H1 (cell line): ENCODE measurements around the gene CAPN15. TPM values are rescaled to one million over a fixed set of nuclear protein-coding genes. Genes with fewer than 3 reads are reported as not detected.

Experiments used
- CEBPB ChIP-seq: IDR thresholded peaks from 2 replicates; pipeline ENCODE4 v1.6.1; 2012; ENCODE audit warnings: low read depth, low read length
- CHD1 ChIP-seq: IDR thresholded peaks from 2 replicates; pipeline ENCODE4 v1.6.1; 2012; ENCODE audit warnings: low read depth, low read length, improper control_type of control experiment
- E2F6 ChIP-seq: IDR thresholded peaks from 2 replicates; pipeline ENCODE4 v1.6.1; 2012; ENCODE audit warnings: inconsistent platforms
- SIN3A ChIP-seq, 2 experiments: IDR thresholded peaks in 1 of 2; conservative IDR thresholded peaks in 1 of 2; 2 replicates each; pipeline ENCODE4 v1.6.1; 2011 to 2012; ENCODE audit warnings: low read length in 2 of 2, improper control_type of control experiment in 1 of 2, low read depth in 1 of 2, mild to moderate bottlenecking in 1 of 2
- TCF12 ChIP-seq: IDR thresholded peaks from 2 replicates; pipeline ENCODE4 v1.6.1; 2011; ENCODE audit warnings: low read depth, mild to moderate bottlenecking, low read length
- polyA plus RNA-seq, 7 experiments: library from polyadenylated mRNA; depleted of rRNA in 3 of 7; stranded (reverse) in 5 of 7; unstranded in 2 of 7; fragments of >200 nt in 5 of 7; fragments of 200-250 nt in 2 of 7; gene quantifications; 1 replicate in 5 of 7; 2 replicates in 1 of 7; 4 replicates in 1 of 7; pipeline versions ENCODE4 v1.2.1 to v1.2.3, GENCODE V29; 2011 to 2013; ENCODE audit warnings: missing spikeins in 2 of 7, mixed read lengths in 2 of 7
- total RNA-seq: library from RNA; stranded (reverse); fragmentation: NEBNext Ultra II Directional; extraction: Animal tissue kit (Norgen Biotek cat#: 25700); gene quantifications from 2 replicates; pipeline ENCODE4 v1.2.1, GENCODE V29; 2021
- TF ChIP-seq, protein P1 (sequence below): fragments of 300-600 bp; sonication (generic); IDR thresholded peaks from 2 replicates; pipeline ENCODE4 v1.7.1; 2012; ENCODE audit warnings: low read length, moderate library complexity, mild to moderate bottlenecking, inconsistent platforms; ENCODE audit not compliant: insufficient replicate concordance
- TF ChIP-seq, protein P2 (sequence below): IDR thresholded peaks from 2 replicates; pipeline ENCODE4 v1.6.1; 2011; ENCODE audit warnings: low read length, improper control_type of control experiment

CAPN15 gene
- total and polyA plus RNA-seq, 2 of the 8 experiments (the other 6 are each of a cell fraction or from before 2014, with no cell fraction given): 38.9 to 76.9 TPM

DNA sequence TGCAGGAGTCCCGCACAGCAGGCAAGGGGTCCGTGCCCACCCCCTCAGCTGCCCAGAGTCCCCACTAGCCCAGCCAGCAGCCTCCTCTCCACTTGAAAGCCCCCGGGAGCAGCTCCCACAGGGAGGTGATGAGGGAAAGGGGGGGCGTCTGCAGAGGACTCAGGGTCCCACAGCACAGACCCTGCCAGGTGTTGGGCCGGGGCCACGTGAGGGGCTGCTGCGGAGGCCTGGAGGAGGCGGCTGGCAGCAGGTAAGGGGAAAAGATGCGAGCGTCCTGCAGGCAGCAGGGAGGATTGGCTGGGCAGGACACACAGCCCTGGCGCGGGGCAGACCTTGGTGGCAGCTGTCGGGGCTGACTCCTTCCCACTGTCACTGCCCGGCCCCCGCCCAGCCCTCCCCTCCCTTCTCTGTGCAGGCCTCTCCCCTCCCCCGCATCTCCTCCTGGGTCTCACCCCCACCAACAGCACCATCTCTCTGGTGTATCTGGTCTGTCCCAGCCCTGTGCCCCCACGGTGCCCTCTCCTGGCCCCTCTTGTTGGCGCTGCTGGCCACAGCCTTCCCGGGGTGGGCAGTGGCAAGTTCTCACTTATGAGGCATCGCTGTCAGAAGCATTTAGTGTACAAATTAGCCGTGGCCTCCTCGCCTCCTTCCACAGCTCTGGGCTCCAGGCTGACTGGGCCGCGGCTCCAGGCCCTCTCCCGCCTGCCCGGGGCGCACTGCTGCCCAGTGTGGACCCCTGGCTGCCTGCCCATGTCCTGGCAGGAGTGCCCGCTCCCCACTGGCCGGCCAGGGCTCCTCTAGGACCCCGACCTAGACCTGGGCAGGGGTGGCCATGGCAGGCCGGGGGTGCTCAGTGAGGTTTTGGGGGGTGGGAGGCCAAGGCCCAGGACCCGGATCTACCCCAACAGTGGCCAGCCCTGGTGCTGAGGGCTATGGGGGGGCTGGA lies 28.3 kb downstream of the CAPN15 start (continued):
- TF ChIP-seq, protein P1, sequence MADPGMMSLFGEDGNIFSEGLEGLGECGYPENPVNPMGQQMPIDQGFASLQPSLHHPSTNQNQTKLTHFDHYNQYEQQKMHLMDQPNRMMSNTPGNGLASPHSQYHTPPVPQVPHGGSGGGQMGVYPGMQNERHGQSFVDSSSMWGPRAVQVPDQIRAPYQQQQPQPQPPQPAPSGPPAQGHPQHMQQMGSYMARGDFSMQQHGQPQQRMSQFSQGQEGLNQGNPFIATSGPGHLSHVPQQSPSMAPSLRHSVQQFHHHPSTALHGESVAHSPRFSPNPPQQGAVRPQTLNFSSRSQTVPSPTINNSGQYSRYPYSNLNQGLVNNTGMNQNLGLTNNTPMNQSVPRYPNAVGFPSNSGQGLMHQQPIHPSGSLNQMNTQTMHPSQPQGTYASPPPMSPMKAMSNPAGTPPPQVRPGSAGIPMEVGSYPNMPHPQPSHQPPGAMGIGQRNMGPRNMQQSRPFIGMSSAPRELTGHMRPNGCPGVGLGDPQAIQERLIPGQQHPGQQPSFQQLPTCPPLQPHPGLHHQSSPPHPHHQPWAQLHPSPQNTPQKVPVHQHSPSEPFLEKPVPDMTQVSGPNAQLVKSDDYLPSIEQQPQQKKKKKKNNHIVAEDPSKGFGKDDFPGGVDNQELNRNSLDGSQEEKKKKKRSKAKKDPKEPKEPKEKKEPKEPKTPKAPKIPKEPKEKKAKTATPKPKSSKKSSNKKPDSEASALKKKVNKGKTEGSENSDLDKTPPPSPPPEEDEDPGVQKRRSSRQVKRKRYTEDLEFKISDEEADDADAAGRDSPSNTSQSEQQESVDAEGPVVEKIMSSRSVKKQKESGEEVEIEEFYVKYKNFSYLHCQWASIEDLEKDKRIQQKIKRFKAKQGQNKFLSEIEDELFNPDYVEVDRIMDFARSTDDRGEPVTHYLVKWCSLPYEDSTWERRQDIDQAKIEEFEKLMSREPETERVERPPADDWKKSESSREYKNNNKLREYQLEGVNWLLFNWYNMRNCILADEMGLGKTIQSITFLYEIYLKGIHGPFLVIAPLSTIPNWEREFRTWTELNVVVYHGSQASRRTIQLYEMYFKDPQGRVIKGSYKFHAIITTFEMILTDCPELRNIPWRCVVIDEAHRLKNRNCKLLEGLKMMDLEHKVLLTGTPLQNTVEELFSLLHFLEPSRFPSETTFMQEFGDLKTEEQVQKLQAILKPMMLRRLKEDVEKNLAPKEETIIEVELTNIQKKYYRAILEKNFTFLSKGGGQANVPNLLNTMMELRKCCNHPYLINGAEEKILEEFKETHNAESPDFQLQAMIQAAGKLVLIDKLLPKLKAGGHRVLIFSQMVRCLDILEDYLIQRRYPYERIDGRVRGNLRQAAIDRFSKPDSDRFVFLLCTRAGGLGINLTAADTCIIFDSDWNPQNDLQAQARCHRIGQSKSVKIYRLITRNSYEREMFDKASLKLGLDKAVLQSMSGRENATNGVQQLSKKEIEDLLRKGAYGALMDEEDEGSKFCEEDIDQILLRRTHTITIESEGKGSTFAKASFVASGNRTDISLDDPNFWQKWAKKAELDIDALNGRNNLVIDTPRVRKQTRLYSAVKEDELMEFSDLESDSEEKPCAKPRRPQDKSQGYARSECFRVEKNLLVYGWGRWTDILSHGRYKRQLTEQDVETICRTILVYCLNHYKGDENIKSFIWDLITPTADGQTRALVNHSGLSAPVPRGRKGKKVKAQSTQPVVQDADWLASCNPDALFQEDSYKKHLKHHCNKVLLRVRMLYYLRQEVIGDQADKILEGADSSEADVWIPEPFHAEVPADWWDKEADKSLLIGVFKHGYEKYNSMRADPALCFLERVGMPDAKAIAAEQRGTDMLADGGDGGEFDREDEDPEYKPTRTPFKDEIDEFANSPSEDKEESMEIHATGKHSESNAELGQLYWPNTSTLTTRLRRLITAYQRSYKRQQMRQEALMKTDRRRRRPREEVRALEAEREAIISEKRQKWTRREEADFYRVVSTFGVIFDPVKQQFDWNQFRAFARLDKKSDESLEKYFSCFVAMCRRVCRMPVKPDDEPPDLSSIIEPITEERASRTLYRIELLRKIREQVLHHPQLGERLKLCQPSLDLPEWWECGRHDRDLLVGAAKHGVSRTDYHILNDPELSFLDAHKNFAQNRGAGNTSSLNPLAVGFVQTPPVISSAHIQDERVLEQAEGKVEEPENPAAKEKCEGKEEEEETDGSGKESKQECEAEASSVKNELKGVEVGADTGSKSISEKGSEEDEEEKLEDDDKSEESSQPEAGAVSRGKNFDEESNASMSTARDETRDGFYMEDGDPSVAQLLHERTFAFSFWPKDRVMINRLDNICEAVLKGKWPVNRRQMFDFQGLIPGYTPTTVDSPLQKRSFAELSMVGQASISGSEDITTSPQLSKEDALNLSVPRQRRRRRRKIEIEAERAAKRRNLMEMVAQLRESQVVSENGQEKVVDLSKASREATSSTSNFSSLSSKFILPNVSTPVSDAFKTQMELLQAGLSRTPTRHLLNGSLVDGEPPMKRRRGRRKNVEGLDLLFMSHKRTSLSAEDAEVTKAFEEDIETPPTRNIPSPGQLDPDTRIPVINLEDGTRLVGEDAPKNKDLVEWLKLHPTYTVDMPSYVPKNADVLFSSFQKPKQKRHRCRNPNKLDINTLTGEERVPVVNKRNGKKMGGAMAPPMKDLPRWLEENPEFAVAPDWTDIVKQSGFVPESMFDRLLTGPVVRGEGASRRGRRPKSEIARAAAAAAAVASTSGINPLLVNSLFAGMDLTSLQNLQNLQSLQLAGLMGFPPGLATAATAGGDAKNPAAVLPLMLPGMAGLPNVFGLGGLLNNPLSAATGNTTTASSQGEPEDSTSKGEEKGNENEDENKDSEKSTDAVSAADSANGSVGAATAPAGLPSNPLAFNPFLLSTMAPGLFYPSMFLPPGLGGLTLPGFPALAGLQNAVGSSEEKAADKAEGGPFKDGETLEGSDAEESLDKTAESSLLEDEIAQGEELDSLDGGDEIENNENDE: no peak
- TF ChIP-seq, protein P2, sequence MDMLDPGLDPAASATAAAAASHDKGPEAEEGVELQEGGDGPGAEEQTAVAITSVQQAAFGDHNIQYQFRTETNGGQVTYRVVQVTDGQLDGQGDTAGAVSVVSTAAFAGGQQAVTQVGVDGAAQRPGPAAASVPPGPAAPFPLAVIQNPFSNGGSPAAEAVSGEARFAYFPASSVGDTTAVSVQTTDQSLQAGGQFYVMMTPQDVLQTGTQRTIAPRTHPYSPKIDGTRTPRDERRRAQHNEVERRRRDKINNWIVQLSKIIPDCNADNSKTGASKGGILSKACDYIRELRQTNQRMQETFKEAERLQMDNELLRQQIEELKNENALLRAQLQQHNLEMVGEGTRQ: no peak
- TF ChIP-seq CEBPB (no peak), CHD1 (no peak), TCF12 (no peak), SIN3A (conservative IDR thresholded peaks at IDR 0.05 in 1 of 2, IDR thresholded peaks at IDR 0.05 in 1 of 2; ENCODE audit: low read depth in 1 of 2, low read length in 2 of 2) (no peak), E2F6 (no peak)
